Measurements from ENCODE around the gene C2orf76.

The C2orf76 gene

GRCh38 chr2:119261493-119262225 is 105.0 kb downstream of the C2orf76 start:
- no peak for DNase-seq

GRCh38 chr2:119260646-119261492 is 105.8 kb downstream of the C2orf76 start:
- no peak for DNase-seq

- no peak for DNase-seq
Observed at GRCh38 chr2:119259296-119259860, 107.3 kb downstream of the C2orf76 start.

- no peak for DNase-seq
Observed at GRCh38 chr2:119257198-119257597, 109.4 kb downstream of the C2orf76 start.

GRCh38 chr2:119256582-119256921 is 110.1 kb downstream of the C2orf76 start:
- DNase-seq = no peak

GRCh38 chr2:119255760-119256581 is 110.7 kb downstream of the C2orf76 start:
- no peak for DNase-seq

GRCh38 chr2:119254601-119255080 is 112.0 kb downstream of the C2orf76 start:
- no peak for DNase-seq

GRCh38 chr2:119253760-119254600 is 112.7 kb downstream of the C2orf76 start:
- no peak for DNase-seq

- peak in 2 of 3 donors; percentile 15 to 32 for DNase-seq
Observed at GRCh38 chr2:119253114-119253702, 113.4 kb downstream of the C2orf76 start.

Data from suppressor macrophage treated with lipopolysaccharide for 1 hour (primary cell).